Measurements from ENCODE around the gene ITM2B.
"Not testable (repeated sequence)": the region's sequence is repeated elsewhere in the genome, so short reads cannot be mapped to it uniquely, and the experiment has no call there.

ITM2B gene

GRCh38 chr13:48207207-48207606 lies 25.8 kb upstream of the ITM2B start:
- H3K36me3 ChIP-seq (ENCODE audit: control insufficient read depth, insufficient read depth, low read length); H3K27me3 ChIP-seq (ENCODE audit: control insufficient read depth, insufficient read depth, low read length); H3K9ac ChIP-seq (ENCODE audit: low read length); H3K27ac ChIP-seq (ENCODE audit: low read depth, low read length); H3K4me3 ChIP-seq (ENCODE audit: low read depth, low read length); H3K4me1 ChIP-seq (ENCODE audit: control insufficient read depth, insufficient read depth, low read length); H3K9me3 ChIP-seq (ENCODE audit: control insufficient read depth, insufficient read depth, low read depth, low read length): not testable (repeated sequence)

GRCh38 chr13:48210178-48210577 lies 22.8 kb upstream of the ITM2B start:
- Histone ChIP-seq H3K27ac (ENCODE audit: low read depth, low read length) (no peak overlapping the region), H3K9ac (ENCODE audit: low read length) (no peak overlapping the region), H3K36me3 (ENCODE audit: control insufficient read depth, insufficient read depth, low read length) (no peaks in the 10 kb centered on the region), H3K4me3 (ENCODE audit: low read depth, low read length) (no peak overlapping the region), H3K27me3 (ENCODE audit: control insufficient read depth, insufficient read depth, low read length) (no peaks in the 10 kb centered on the region), H3K4me1 (ENCODE audit: control insufficient read depth, insufficient read depth, low read length) (no peaks in the 10 kb centered on the region), H3K9me3 (ENCODE audit: control insufficient read depth, insufficient read depth, low read depth, low read length) (peaks cover 3% of the 10 kb centered on the region; the same call in 1 of the 2 replicates)

GRCh38 chr13:48214519-48215121 lies 18.4 kb upstream of the ITM2B start:
- Histone ChIP-seq H3K27ac (ENCODE audit: low read depth, low read length) (no peak overlapping the region), H3K36me3 (ENCODE audit: control insufficient read depth, insufficient read depth, low read length) (no peaks in the 10 kb centered on the region), H3K9ac (ENCODE audit: low read length) (no peak overlapping the region), H3K27me3 (ENCODE audit: control insufficient read depth, insufficient read depth, low read length) (no peaks in the 10 kb centered on the region), H3K4me1 (ENCODE audit: control insufficient read depth, insufficient read depth, low read length) (no peaks in the 10 kb centered on the region), H3K4me3 (ENCODE audit: low read depth, low read length) (no peak overlapping the region), H3K9me3 (ENCODE audit: control insufficient read depth, insufficient read depth, low read depth, low read length) (peaks cover 18% of the 10 kb centered on the region)

GRCh38 chr13:48215511-48216203 lies 17.3 kb upstream of the ITM2B start:
- H3K4me1 ChIP-seq (ENCODE audit: control insufficient read depth, insufficient read depth, low read length); H3K36me3 ChIP-seq (ENCODE audit: control insufficient read depth, insufficient read depth, low read length); H3K9ac ChIP-seq (ENCODE audit: low read length); H3K4me3 ChIP-seq (ENCODE audit: low read depth, low read length); H3K27ac ChIP-seq (ENCODE audit: low read depth, low read length); H3K27me3 ChIP-seq (ENCODE audit: control insufficient read depth, insufficient read depth, low read length): not testable (repeated sequence)
- H3K9me3 ChIP-seq (ENCODE audit: control insufficient read depth, insufficient read depth, low read depth, low read length): peaks cover 18% of the 10 kb centered on the region

DNA sequence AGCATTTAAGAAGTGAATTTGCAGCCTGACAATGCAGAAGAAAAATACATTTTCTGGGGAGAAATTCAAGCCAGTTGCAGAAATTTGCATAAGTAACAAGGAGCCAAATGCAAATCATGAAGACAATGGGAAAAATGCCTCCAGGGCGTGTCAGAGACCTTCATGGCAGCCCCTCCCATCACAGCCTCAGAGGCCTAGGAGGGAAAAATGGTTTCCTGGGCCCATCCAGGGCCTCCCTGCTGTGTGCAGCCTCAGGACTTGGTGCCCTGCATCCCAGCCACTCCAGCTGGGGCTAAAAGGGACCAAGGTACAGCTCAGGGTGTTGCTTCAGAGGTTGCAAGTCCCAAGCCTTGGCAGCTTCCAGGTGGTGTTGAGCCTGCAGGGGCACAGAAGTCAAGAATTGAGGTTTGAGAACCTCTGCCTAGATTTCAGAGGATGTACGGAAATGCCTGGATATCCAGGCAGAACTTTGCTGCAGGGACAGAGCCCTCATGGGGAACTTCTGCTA lies 16.7 kb upstream of the ITM2B start:
- no peaks in the 10 kb centered on the region for H3K27me3 ChIP-seq (ENCODE audit: control insufficient read depth, insufficient read depth, low read length)
- H3K9ac ChIP-seq (ENCODE audit: low read length): no peak overlapping the region
- H3K4me1 ChIP-seq (ENCODE audit: control insufficient read depth, insufficient read depth, low read length): no peaks in the 10 kb centered on the region
- no peak overlapping the region for H3K4me3 ChIP-seq (ENCODE audit: low read depth, low read length)
- no peaks in the 10 kb centered on the region for H3K36me3 ChIP-seq (ENCODE audit: control insufficient read depth, insufficient read depth, low read length)
- peaks cover 18% of the 10 kb centered on the region for H3K9me3 ChIP-seq (ENCODE audit: control insufficient read depth, insufficient read depth, low read depth, low read length)
- no peak overlapping the region for H3K27ac ChIP-seq (ENCODE audit: low read depth, low read length)

- Histone ChIP-seq H3K27ac (ENCODE audit: low read depth, low read length) (no peak overlapping the region), H3K4me3 (ENCODE audit: low read depth, low read length) (no peak overlapping the region), H3K4me1 (ENCODE audit: control insufficient read depth, insufficient read depth, low read length) (no peaks in the 10 kb centered on the region), H3K9ac (ENCODE audit: low read length) (no peak overlapping the region), H3K9me3 (ENCODE audit: control insufficient read depth, insufficient read depth, low read depth, low read length) (peaks cover 16% of the 10 kb centered on the region), H3K36me3 (ENCODE audit: control insufficient read depth, insufficient read depth, low read length) (no peaks in the 10 kb centered on the region), H3K27me3 (ENCODE audit: control insufficient read depth, insufficient read depth, low read length) (no peaks in the 10 kb centered on the region)
These were observed 12.4 kb upstream of the ITM2B start for GRCh38 chr13:48220592-48220980.

- H3K36me3 ChIP-seq (ENCODE audit: control insufficient read depth, insufficient read depth, low read length): no peaks in the 10 kb centered on the region
- H3K9ac ChIP-seq (ENCODE audit: low read length): no peak overlapping the region
- no peaks in the 10 kb centered on the region for H3K27me3 ChIP-seq (ENCODE audit: control insufficient read depth, insufficient read depth, low read length)
- H3K9me3 ChIP-seq (ENCODE audit: control insufficient read depth, insufficient read depth, low read depth, low read length): peaks cover 12% of the 10 kb centered on the region
- no peak overlapping the region for H3K27ac ChIP-seq (ENCODE audit: low read depth, low read length)
- no peak overlapping the region for H3K4me3 ChIP-seq (ENCODE audit: low read depth, low read length)
- no peaks in the 10 kb centered on the region for H3K4me1 ChIP-seq (ENCODE audit: control insufficient read depth, insufficient read depth, low read length)
These were observed 11.9 kb upstream of the ITM2B start for GRCh38 chr13:48220981-48221685.

DNA sequence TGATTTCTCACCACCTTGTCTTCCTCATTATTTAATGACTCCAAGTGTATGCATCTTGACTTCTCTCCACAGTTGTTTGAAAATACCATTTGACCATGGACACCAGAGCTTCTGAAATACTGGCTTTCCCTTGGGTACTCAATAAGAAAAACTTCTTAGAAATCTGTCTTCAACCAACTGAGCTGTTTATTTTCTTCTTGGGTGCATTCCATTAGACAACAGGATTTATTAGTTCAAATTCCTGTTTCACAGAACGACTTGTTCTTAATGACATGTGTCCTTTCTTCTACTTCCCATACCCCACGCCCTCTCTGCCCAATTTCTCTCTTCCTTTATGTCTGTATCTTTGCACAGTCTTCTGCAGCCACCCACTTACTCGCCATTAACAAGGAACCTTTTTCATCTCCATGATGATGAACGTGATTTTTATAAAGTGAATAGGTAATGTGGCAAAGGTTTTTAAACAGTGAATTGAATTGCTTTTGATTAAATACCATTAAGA lies 11.3 kb upstream of the ITM2B start:
- no peak overlapping the region for H3K4me3 ChIP-seq (ENCODE audit: low read depth, low read length)
- H3K4me1 ChIP-seq (ENCODE audit: control insufficient read depth, insufficient read depth, low read length): no peaks in the 10 kb centered on the region
- no peak overlapping the region for H3K9ac ChIP-seq (ENCODE audit: low read length)
- H3K36me3 ChIP-seq (ENCODE audit: control insufficient read depth, insufficient read depth, low read length): no peaks in the 10 kb centered on the region
- peaks cover 6% of the 10 kb centered on the region for H3K9me3 ChIP-seq (ENCODE audit: control insufficient read depth, insufficient read depth, low read depth, low read length)
- H3K27ac ChIP-seq (ENCODE audit: low read depth, low read length): no peak overlapping the region
- no peaks in the 10 kb centered on the region for H3K27me3 ChIP-seq (ENCODE audit: control insufficient read depth, insufficient read depth, low read length)

DNA sequence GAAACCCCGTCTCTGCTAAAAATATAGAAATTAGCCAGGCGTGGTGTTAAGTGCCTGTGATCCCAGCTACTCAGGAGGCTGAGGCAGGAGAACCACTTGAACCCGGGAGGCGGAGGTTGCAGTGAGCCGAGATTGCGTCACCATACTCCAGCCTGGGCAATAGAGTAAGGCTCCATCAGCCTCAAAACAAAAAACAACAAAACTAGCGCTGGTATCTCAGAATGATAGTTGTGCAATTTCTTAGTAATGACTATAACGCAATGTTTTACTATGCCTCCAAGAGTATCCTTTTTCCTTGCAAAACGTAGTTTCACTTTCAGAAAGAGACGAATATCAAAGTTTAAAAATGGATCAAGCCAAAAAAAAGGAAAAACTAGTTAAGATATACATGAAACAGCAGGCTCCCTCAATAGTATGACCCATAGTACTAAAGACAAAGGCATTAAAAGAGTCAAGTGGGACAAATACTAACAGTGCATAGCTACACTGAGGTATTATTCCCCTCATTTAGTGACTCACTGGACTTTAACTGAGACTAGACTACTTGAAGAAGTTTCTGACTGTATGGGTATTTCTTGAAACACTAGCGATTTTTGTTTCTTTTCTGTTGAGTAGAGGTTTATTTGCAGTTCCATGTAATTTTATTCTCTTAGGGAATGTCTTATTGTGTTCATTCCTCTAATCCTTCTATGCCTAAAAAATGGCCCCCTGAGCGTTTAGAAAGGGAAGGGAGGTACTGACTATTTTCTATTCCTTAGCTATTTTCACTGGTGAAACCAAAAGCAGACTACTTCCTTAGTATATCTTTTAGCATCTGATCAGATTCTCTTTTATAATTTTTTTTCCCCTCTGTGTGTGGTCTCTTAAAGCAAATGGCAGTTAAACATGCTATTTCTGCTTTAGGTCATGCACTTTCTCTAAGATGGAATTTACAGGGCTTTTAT lies 10.4 kb upstream of the ITM2B start:
- Histone ChIP-seq H3K9ac (ENCODE audit: low read length) (no peak overlapping the region), H3K4me3 (ENCODE audit: low read depth, low read length) (no peak overlapping the region), H3K27me3 (ENCODE audit: control insufficient read depth, insufficient read depth, low read length) (no peaks in the 10 kb centered on the region), H3K4me1 (ENCODE audit: control insufficient read depth, insufficient read depth, low read length) (no peaks in the 10 kb centered on the region), H3K27ac (ENCODE audit: low read depth, low read length) (no peak overlapping the region), H3K36me3 (ENCODE audit: control insufficient read depth, insufficient read depth, low read length) (no peaks in the 10 kb centered on the region), H3K9me3 (ENCODE audit: control insufficient read depth, insufficient read depth, low read depth, low read length) (no peaks in the 10 kb centered on the region; the same call in none of the 2 replicates)

GRCh38 chr13:48224701-48225100 lies 8.3 kb upstream of the ITM2B start:
- H3K36me3 ChIP-seq (ENCODE audit: control insufficient read depth, insufficient read depth, low read length): no peaks in the 10 kb centered on the region

More at GRCh38 chr13:48224701-48225100, 8.3 kb upstream of the ITM2B start:
- Histone ChIP-seq H3K4me3 (ENCODE audit: low read depth, low read length) (no peak overlapping the region), H3K27me3 (ENCODE audit: control insufficient read depth, insufficient read depth, low read length) (no peaks in the 10 kb centered on the region), H3K27ac (ENCODE audit: low read depth, low read length) (no peak overlapping the region), H3K9ac (ENCODE audit: low read length) (no peak overlapping the region), H3K9me3 (ENCODE audit: control insufficient read depth, insufficient read depth, low read depth, low read length) (no peaks in the 10 kb centered on the region), H3K4me1 (ENCODE audit: control insufficient read depth, insufficient read depth, low read length) (no peaks in the 10 kb centered on the region)

Data from HUES6 (cell line).